Measurements from ENCODE around the gene LSAMP.

LSAMP gene

GRCh38 chr3:116374901-116375300 is 70.4 kb downstream of the LSAMP start:
- DNase-seq = no peak
- TF ChIP-seq EZH2 (IDR thresholded peaks at IDR 0.05; ENCODE audit: borderline replicate concordance, low read depth, low read length, severe bottlenecking) = no peak
- TF ChIP-seq, protein P1, sequence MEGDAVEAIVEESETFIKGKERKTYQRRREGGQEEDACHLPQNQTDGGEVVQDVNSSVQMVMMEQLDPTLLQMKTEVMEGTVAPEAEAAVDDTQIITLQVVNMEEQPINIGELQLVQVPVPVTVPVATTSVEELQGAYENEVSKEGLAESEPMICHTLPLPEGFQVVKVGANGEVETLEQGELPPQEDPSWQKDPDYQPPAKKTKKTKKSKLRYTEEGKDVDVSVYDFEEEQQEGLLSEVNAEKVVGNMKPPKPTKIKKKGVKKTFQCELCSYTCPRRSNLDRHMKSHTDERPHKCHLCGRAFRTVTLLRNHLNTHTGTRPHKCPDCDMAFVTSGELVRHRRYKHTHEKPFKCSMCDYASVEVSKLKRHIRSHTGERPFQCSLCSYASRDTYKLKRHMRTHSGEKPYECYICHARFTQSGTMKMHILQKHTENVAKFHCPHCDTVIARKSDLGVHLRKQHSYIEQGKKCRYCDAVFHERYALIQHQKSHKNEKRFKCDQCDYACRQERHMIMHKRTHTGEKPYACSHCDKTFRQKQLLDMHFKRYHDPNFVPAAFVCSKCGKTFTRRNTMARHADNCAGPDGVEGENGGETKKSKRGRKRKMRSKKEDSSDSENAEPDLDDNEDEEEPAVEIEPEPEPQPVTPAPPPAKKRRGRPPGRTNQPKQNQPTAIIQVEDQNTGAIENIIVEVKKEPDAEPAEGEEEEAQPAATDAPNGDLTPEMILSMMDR (IDR thresholded peaks at IDR 0.05; ENCODE audit: borderline replicate concordance, extremely low read depth, low read length, poor library complexity, severe bottlenecking) = no peak
- no peak for ATAC-seq (ENCODE audit: insufficient read depth, low read depth)

GRCh38 chr3:116367761-116368395 is 77.4 kb downstream of the LSAMP start:
- no peak overlapping the region for H3K4me2 ChIP-seq (ENCODE audit: insufficient read depth, low read length)
- ATAC-seq (ENCODE audit: insufficient read depth, low read depth) = no peak

More at GRCh38 chr3:116374901-116375300, 70.4 kb downstream of the LSAMP start:
- Histone ChIP-seq H3K27me3 (ENCODE audit: insufficient read depth, low read length, poor library complexity) (no peaks in the 10 kb centered on the region), H3K4me3 (ENCODE audit: low read depth in 1 of 2, low read length in 2 of 2) (no peak overlapping the region), H3K36me3 (ENCODE audit: insufficient read depth, low read length) (no peaks in the 10 kb centered on the region), H3K9me3 (ENCODE audit: insufficient read depth, low read length, severe bottlenecking) (no peaks in the 10 kb centered on the region), H3K27ac (ENCODE audit: low read length) (no peak overlapping the region), H3K4me1 (ENCODE audit: insufficient read depth, low read length) (no peaks in the 10 kb centered on the region), H3K79me2 (ENCODE audit: insufficient read depth, low read length) (no peaks in the 10 kb centered on the region), H2AFZ (ENCODE audit: low read depth, low read length) (no peak overlapping the region), H4K20me1 (ENCODE audit: insufficient read depth, low read length) (no peaks in the 10 kb centered on the region), H3K4me2 (ENCODE audit: insufficient read depth, low read length) (no peak overlapping the region), H3K9ac (ENCODE audit: low read depth, low read length) (no peak overlapping the region)

GRCh38 chr3:116356056-116356455 is 89.2 kb downstream of the LSAMP start:
- Histone ChIP-seq H3K79me2 (ENCODE audit: insufficient read depth, low read length) (no peaks in the 10 kb centered on the region), H2AFZ (ENCODE audit: low read depth, low read length) (no peak overlapping the region), H3K4me1 (ENCODE audit: insufficient read depth, low read length) (no peaks in the 10 kb centered on the region), H3K9ac (ENCODE audit: low read depth, low read length) (no peak overlapping the region), H3K27me3 (ENCODE audit: insufficient read depth, low read length, poor library complexity) (no peaks in the 10 kb centered on the region), H3K4me2 (ENCODE audit: insufficient read depth, low read length) (no peak overlapping the region), H3K4me3 (ENCODE audit: low read depth in 1 of 2, low read length in 2 of 2) (no peak overlapping the region), H3K27ac (ENCODE audit: low read length) (no peak overlapping the region), H3K36me3 (ENCODE audit: insufficient read depth, low read length) (no peaks in the 10 kb centered on the region), H4K20me1 (ENCODE audit: insufficient read depth, low read length) (no peaks in the 10 kb centered on the region), H3K9me3 (ENCODE audit: insufficient read depth, low read length, severe bottlenecking) (no peaks in the 10 kb centered on the region)
- ATAC-seq (ENCODE audit: insufficient read depth, low read depth) (no peak), DNase-seq (no peak)
- TF ChIP-seq EZH2 (IDR thresholded peaks at IDR 0.05; ENCODE audit: borderline replicate concordance, low read depth, low read length, severe bottlenecking) = no peak
- TF ChIP-seq, protein P1 (IDR thresholded peaks at IDR 0.05; ENCODE audit: borderline replicate concordance, extremely low read depth, low read length, poor library complexity, severe bottlenecking) = no peak

More at GRCh38 chr3:116367761-116368395, 77.4 kb downstream of the LSAMP start:
- H3K79me2 ChIP-seq (ENCODE audit: insufficient read depth, low read length) = no peaks in the 10 kb centered on the region
- no peak for TF ChIP-seq EZH2 (IDR thresholded peaks at IDR 0.05; ENCODE audit: borderline replicate concordance, low read depth, low read length, severe bottlenecking)
- TF ChIP-seq, protein P1 (IDR thresholded peaks at IDR 0.05; ENCODE audit: borderline replicate concordance, extremely low read depth, low read length, poor library complexity, severe bottlenecking) = no peak
- H3K27me3 ChIP-seq (ENCODE audit: insufficient read depth, low read length, poor library complexity) = no peaks in the 10 kb centered on the region
- H3K9ac ChIP-seq (ENCODE audit: low read depth, low read length) = no peak overlapping the region
- no peaks in the 10 kb centered on the region for H3K9me3 ChIP-seq (ENCODE audit: insufficient read depth, low read length, severe bottlenecking)
- no peaks in the 10 kb centered on the region for H3K4me1 ChIP-seq (ENCODE audit: insufficient read depth, low read length)
- no peak overlapping the region for H2AFZ ChIP-seq (ENCODE audit: low read depth, low read length)
- H3K36me3 ChIP-seq (ENCODE audit: insufficient read depth, low read length) = no peaks in the 10 kb centered on the region
- no peaks in the 10 kb centered on the region for H4K20me1 ChIP-seq (ENCODE audit: insufficient read depth, low read length)
- H3K4me3 ChIP-seq (ENCODE audit: low read depth in 1 of 2, low read length in 2 of 2) = no peak overlapping the region
- DNase-seq = no peak
- H3K27ac ChIP-seq (ENCODE audit: low read length) = no peak overlapping the region

Data from DND-41 (cell line).